Ramos (cell line): Measurements from ENCODE around the gene IZUMO1R.
"Not testable (repeated sequence)": the region's sequence is repeated elsewhere in the genome, so short reads cannot be mapped to it uniquely, and the experiment has no call there.

ENCODE experiments used
- in situ Hi-C: fragments of 300-500 bp; cut with MboI; formaldehyde crosslinking; loops from one replicate; pipeline ENCODE4 v1.14.3; 2022; ENCODE audit warnings: low sequenced_read_pairs; ENCODE audit not compliant: unreplicated experiment

The IZUMO1R gene

GRCh38 chr11:94322501-94322900, 18.1 kb downstream of the IZUMO1R start:
- in situ Hi-C loops: loop anchor here (10.0 kb wide), 1 partner anchor 182 kb away; no protein-coding TSS in a partner anchor

GRCh38 chr11:94325681-94326080, 21.3 kb downstream of the IZUMO1R start:
- in situ Hi-C loops: loop anchor here (10.0 kb wide), 1 partner anchor 179 kb away; no protein-coding TSS in a partner anchor

DNA sequence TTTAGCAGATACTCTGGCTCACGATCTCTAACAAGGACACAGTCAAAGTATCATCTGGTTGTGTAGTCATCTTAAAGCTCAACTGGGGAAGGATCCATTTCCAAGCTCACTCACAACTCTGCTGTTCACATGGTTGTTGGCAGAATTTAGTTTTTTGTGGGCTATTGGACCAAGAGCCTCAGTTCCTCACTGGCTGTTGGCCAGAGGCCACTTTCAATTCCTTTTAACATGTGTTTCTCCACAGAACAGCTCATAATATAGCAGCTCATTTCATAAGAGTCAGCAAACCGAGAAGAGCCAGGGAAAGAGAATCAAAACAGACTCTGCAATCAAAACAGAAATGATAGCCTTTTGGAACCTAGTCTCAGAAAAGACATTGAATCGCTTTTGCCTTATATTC, 22.6 kb downstream of the IZUMO1R start:
- in situ Hi-C loops: loop anchor here (10.0 kb wide), 1 partner anchor 178 kb away; no protein-coding TSS in a partner anchor

GRCh38 chr11:94328587-94329080, 24.3 kb downstream of the IZUMO1R start:
- in situ Hi-C loops: loop anchor here (10.0 kb wide), 1 partner anchor 176 kb away; no protein-coding TSS in a partner anchor

- in situ Hi-C loops: loop anchor here (10.0 kb wide), 1 partner anchor 175 kb away; no protein-coding TSS in a partner anchor
Measured at GRCh38 chr11:94329501-94329900, 25.1 kb downstream of the IZUMO1R start.

GRCh38 chr11:94330789-94331188, 26.4 kb downstream of the IZUMO1R start:
- in situ Hi-C loops: no loop called here

DNA sequence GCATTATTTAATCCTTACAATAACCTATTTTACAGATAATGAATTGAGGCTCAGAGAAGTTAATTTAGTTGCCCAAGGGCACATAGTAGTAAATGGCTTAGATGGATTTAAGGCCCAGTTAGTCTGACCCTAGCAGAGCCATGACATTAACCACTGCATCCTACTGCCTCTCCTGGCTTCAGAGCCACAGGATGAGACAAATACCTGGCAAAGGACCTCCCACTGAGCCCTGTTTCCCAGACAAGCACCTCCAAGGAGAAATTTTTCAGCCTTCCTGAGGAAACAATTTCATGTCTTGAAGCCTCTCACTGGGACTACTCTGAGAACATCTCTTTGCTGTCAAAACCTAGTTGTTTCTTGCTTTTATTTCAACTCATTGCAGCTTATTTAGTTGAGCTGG, 28.4 kb downstream of the IZUMO1R start:
- in situ Hi-C loops: no loop called here

- in situ Hi-C loops: no loop called here
Measured at GRCh38 chr11:94336033-94336432, 31.7 kb downstream of the IZUMO1R start.

GRCh38 chr11:94338651-94339050, 34.3 kb downstream of the IZUMO1R start:
- in situ Hi-C loops: no loop called here

GRCh38 chr11:94342250-94342649, 37.9 kb downstream of the IZUMO1R start:
- in situ Hi-C loops: no loop called here

DNA sequence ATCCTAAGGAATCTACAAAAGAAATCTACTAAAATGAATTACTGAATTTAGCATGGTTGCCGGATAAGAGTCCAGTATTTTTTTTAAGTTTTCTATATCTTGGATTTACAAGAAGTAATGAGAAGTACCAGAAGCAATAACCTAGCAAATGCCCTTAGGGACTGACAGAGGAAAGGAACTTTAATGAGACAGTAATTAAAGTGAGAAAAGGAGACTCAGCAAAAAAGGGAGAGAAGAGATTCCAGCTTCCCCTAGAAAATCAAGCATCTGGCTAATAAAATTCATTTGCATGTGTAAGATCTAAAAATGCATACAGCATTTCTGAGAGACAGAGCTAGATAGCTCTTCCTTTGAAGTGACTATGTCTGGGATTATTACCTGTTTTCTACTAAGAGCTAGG, 39.1 kb downstream of the IZUMO1R start:
- in situ Hi-C loops: no loop called here

GRCh38 chr11:94346311-94346710, 41.9 kb downstream of the IZUMO1R start:
- in situ Hi-C loops: not testable (repeated sequence)

DNA sequence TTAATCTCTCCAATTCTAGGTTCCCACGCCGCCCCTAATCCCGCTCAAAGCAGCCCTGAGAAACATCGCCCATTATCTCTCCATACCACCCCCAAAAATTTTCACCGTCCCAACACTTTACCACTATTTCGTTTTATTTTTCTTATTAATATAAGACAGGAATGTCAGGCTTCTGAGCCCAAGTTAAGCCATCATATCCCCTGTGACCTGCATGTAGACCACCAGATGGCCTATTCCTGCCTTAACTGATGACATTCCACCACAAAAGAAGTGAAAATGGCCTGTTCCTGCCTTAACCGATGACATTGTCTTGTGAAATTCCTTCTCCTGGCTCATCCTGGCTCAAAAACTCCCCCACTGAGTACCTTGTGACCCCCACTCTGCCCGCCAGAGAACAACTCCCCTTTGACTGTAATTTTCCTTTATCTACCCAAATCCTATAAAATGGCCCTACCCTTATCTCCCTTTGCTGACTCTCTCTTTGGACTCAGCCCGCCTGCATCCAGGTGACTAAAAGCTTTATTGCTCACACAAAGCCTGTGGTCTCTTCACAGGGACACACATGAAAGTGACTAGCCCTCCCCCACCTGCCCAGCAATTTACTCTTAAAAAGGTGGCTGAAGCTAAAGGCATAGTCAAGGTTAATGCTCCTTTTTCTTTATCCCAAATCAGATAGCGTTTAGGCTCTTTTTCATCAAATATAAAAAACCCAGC, 46.6 kb downstream of the IZUMO1R start:
- in situ Hi-C loops: not testable (repeated sequence)
